ENCODE measurements around the gene MIOS.
"Not testable (repeated sequence)": the region's sequence is repeated elsewhere in the genome, so short reads cannot be mapped to it uniquely, and the experiment has no call there.

The MIOS gene

DNA sequence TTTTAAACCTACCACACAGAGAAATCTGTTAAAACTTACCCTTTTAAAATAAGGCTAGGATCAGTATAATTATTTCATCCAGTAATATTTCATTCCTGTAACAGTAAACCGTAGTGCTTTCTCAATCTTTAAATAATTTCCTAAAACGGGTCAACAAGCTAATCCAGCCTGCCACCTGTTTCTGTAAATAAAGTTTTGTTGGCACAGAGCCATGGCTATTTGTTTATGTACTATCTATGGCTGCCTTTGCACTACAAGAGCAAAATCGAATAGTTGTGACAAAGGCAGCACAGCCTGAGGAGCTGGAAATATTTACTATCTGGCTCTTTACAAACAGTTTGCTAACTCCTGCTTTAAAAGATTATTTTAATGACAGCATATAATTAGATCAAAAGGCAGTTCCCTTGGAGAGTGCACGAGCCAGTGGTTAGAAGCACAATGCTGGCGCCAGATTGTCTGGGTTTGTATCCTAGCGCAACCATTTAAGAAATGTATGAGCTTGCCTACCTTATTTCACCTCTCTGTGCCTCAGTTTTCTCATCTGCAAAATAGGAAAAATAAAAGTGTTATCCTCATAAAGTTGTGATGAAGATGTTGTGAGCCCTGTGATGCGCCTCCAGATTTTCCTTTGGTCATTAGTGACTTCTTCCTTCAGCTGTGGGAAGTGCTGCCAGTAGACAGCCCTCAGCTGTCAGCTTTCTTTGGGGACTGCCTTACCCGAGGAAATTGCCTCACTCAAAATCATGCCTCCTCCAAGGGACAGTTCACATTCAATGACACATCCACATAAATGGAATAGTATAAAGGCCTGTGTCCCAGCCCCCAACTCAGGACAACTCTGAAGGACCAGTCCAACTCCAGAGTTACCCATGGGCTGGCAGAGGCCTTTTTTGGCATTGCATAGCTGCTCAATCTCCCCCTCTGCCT is 11.8 kb upstream of the MIOS start:
- DNase-seq, result peak; percentile 13

DNA sequence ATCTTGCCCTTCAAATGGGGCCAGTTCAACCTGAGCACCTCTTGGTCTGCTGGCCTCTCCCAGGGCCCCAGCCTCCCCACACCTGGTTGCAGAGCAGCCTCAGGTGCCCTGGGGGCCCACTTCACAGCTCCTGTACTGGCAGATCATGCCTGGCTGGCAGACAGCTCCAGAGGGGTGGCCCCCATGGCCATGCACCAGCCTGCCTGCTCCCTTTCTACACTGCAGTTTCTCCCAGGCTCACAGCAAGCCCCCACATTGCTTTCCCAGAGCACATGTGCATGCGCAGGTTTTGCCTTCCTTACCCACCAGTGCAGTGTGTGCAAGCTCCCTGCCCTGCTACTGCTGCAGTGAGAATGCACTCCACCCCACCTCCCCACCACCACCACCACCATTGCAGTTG is 9.8 kb upstream of the MIOS start:
- no peak for DNase-seq

- DNase-seq, result no peak
These were observed 9.4 kb upstream of the MIOS start for GRCh38 chr7:7557252-7557651.

DNA sequence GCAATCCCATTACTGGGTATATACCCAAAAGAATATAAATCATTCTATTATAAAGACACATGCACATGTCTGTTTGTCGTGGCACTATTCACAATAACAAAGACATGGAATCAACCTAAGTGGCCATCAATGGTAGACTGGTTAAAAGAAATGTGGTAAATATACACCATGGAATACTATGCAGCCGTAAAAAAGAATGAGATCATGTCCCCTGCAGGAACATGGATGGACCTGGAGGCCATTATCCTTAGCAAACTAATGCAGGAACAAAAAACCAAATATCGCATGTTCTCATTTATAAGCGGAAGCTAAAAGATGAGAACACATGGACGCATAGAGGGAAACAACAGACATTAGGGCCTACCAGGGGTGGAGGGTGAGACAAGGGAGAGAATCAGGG is 5.1 kb upstream of the MIOS start:
- not testable (repeated sequence) for DNase-seq

DNA sequence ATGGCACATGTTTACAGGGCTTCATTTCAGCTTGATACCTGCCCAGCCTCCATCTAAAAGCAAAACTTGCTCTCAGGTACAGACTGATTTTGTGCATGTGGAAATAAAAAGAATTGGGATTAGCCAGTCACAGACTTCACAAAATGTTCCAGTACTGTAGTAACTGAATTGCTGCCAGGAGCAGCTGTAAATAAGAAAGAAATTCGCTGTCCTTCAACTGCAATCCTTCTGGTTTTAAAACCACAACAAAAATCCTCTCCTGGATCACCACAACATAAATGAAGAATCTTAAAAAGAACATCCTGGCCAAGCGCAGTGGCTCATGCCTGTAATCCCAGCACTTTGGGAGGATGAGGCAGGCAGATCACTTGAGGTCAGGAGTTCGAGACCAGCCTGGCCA is 3.9 kb upstream of the MIOS start:
- no peak for DNase-seq

DNA sequence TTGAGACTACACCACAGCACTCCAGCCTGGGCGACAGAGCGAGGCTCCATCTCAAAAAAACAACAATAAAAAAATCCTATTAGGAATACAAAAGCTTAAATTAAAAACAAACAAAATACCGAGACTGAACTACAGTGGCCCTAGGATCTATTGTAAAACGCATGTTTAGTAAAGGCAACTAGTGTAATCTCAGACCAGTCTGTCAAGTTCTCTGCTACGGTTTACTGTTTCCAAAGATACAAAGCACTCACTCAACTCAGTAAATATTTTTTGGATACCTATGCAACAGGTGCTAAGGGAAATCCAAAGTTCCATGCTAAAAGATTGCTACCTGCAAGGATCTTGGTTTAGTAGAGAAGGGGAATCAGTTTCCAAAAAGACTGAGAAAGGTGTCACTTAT is 3.4 kb upstream of the MIOS start:
- DNase-seq, result no peak

DNA sequence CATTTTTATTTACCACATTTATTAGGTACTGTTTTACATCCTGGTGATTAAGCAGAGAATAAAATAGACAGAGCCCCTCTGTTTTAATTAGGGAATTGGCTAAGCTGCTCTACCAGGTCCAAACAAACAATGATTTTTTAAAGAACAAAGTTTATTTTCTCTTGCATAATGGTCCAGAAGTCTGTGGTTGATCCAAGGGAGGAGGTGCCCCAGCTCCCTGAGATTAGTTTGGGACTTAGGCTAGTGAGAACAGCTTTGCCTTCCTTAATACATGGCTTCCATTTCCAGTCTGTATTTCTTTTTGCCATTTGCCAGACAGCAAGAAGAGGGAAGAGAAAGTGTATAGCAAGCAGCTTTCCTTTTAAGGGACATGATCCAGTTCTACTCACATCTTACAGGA is 2.9 kb upstream of the MIOS start:
- no peak for DNase-seq

GRCh38 chr7:7564323-7564780 is 2.3 kb upstream of the MIOS start:
- no peak for DNase-seq

- no peak for DNase-seq
These were observed 1.5 kb upstream of the MIOS start for GRCh38 chr7:7565018-7565680.

DNA sequence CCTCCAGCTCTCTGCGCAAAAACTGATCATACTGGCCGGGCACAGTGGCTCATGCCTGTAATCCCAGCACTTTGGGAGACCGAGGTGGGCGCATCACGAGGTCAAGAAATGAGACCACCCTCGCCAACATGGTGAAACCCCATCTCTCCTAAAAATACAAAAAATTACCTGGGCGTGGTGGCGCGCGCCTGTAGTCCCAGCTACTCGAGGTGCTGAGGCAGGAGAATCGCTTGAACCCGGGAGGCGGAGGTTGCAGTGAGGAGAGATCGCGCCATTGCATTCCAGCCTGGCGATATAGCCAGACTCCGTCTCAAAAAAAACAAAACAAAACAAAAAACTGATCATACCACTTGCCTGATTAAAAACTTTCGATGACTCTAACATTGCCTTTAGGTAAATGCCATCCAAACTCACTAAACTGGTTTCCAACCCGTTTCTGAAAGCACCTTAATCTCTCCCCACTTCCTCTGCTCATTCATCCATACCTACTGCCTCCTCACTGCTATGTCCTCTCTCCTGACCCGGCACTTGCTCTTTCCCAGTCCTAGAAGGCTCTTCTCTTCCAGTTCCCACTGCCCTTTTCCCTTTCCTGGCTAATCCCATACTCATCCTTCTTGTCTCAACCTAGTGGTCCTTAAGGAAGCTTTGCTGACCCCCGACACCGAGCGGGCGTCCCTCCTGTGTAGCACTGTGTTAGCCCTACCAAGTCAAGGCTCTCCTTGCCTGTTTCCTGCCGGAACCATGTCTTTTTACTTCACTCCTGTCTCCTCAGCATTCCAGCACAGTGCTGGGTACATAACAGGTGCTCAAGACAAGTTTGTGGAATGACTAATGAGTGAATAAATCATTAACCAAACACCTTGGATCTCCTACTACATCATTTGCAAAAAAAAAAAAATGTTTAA is 686 bp upstream of the MIOS start:
- DNase-seq, result no peak

DNA sequence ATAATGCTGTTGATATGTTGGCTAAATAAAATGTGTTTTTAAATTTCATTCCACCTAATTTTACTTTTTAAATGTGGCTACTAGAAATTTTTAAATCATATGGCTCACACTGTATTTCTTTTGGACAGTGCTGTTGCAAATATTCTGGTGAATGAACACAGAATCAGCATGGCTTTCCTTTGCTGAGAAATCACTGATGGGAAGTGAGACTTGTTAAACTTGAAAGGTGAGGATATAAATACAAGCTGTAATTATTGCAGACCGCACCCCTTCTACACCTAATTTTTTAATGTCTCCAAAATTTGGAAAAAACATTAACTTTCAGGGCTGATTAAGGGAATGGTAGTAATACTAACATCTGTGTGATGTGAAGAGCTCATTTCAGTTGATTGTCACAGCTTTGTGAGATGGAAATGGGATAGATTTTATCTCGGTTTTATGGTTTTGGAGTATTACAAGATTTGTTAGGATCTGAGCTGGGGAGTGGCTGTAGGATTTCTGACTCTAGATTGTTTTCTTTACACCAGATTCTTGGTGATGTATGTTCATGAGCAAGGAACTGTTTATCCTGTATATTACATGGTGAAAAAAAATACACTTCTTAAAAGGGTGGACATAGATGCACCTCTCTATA is 1.3 kb downstream of the MIOS start:
- no peak for DNase-seq

- no peak for DNase-seq
These were observed 1.9 kb downstream of the MIOS start for GRCh38 chr7:7568553-7568952.

DNA sequence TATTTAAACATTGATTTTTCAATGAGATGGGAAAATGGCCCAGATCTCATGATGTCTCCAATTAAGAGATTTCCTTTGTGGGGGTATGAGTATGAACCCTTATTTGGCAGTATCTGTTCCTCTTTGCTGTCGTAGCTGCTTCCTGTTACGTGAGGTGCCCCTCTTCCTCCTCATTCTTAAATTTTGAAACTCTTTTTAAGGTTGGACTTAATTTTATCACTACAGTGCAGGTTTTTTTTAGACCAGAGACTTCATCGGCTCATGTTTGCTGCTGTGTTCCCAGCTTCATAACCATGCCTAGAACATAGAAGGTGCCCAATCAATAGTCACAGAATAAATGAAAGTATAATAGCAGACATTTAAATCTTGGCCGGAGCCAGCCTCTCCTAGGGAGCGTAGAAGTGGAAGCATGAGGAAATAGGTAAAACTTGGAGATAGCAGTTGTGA is 2.4 kb downstream of the MIOS start:
- no peak for DNase-seq

DNA sequence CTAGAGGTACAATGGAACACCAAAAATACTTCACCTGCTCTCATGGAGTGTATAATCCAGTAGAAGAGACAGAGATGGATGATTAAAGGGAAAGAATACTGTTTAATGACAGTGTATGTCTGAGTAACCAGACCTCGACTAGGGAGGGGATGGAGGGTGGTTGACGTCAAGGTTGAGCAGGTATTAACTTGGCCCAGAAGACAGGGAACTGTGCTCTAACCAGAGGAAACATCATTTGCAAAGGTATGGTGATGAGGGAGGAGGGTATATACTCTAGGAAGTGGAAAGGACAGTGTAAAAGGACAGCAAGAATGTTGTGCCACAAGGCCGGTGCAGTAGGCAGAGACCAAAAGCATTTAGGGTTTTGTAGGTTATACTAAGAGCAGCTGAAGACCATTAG is 2.9 kb downstream of the MIOS start:
- DNase-seq, result no peak

GRCh38 chr7:7570584-7570983 is 3.9 kb downstream of the MIOS start:
- no peak for DNase-seq

GRCh38 chr7:7573701-7574100 is 7.0 kb downstream of the MIOS start:
- DNase-seq, result no peak

DNA sequence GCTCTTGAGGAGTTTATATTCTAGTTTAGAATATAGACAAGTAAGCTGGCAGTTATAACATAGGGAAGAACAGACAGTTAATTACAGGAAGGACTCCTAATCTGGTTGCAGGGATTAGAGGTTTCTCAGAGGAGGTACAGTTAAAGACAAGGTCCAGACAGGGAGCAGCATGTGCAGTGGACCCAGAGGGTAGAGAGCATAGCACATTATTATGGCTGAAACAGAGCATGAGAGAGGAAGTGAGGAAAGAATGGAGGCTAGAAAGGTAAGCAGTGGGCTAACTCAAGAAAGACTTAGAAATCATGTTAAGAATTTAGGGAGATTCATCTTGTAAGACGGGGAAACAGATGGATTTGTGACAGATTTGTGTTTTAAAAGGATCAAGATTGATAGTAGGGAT is 9.7 kb downstream of the MIOS start:
- DNase-seq, result no peak

DNA sequence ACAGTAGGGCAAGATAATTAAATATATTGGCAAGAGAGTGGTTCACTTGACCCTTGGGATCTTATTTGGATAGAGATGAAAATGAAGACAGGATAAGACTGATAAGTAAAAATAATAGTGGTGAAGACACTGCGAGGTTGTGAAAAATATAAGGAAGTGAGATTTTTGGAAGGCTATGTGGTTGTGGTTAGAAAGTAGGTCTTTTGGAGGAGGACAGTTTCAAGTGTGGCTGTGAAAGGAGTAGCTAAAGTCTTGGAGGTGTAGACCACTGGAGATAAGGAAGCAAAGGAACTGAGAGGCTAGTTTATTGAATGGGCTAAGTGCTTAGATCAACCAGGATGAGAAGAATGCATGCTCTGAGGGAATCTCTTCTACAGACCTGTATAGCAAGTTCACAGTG is 11.2 kb downstream of the MIOS start:
- DNase-seq, result no peak

GRCh38 chr7:7579638-7580037 is 13.0 kb downstream of the MIOS start:
- no peak for DNase-seq

DNA sequence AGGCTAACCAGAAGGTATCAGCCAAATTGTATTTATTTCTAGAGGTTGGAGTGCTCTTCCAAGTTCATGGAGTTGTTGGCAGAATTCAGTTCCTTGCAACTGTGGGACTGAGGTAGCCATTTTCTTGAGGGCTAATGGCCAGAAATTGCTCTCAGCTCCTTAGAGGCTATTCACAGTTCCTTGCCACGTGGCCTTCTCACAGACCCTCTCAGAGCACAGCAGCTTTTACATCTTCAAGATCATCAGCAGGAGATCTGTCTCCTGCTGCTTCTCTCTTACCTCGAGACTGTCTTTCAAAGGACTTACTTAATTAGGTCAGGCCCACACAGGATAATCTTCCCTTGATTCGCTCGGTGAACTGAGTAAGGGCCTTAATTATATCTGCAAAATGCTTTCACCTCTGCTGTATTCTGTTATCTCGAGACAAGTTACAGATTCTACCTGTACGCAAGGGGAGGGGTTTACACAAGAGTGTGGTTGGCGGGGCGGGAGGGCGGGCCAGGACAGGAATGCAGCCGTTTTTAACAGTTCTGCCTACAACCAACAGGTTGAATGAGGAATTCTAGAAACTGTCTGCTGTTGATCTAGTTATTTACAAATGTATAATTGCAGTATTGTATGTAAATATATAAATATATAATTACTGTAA is 15.0 kb downstream of the MIOS start:
- DNase-seq, result no peak

DNA sequence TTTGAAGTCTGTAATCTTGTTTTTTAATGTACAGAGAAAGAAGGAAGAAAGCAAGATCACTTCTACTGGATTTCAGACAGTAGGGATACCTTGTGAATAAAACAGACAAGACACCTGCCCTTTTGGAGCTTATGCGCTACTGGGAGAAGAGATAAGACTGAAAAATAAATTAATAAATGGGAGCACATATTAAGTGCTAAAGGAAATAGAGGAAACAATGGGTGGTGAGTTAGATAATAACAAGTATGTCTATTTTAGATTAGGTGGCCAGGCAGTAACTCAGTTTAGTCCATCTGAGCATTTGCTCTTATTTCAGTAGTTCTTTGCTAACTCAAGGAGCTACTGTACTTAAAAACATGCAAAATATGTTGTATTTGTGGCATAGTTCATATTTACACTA is 15.9 kb downstream of the MIOS start:
- DNase-seq, result no peak

- DNase-seq, result no peak
These were observed 17.0 kb downstream of the MIOS start for GRCh38 chr7:7583731-7584130.
